GM12891 (cell line): ENCODE results near the gene ARMCX6.
"Not testable (repeated sequence)": the region's sequence is repeated elsewhere in the genome, so short reads cannot be mapped to it uniquely, and the experiment has no call there.

Source experiments
- DNase-seq: peaks from one replicate; pipeline ENCODE4 v3.0.0; 2011; ENCODE audit warnings: low spot score; ENCODE audit not compliant: insufficient read length
- FAIRE-seq: peaks from 2 replicates; lab custom pipeline; 2011; peaks lifted over from hg19 to GRCh38; lab: Jason Lieb, UNC
- PAX5 ChIP-seq: IDR thresholded peaks from 2 replicates; pipeline ENCODE4 v1.6.1; 2011; ENCODE audit warnings: low read length, moderate library complexity, mild to moderate bottlenecking; ENCODE audit not compliant: insufficient read depth, severe bottlenecking
- POLR2A ChIP-seq: IDR thresholded peaks from 2 replicates; pipeline ENCODE4 v1.6.1; 2011; ENCODE audit warnings: low read depth, low read length, control low read depth
- POLR2AphosphoS5 ChIP-seq: IDR thresholded peaks from 2 replicates; pipeline ENCODE4 v1.6.1; 2011; ENCODE audit warnings: low read depth, low read length, control low read depth
- POU2F2 ChIP-seq: IDR thresholded peaks from 2 replicates; pipeline ENCODE4 v1.6.1; 2011; ENCODE audit warnings: low read depth, mild to moderate bottlenecking, control low read depth, low read length, moderate library complexity
- SPI1 ChIP-seq: IDR thresholded peaks from 2 replicates; pipeline ENCODE4 v1.6.1; 2011; ENCODE audit warnings: low read depth, low read length, control low read depth
- TAF1 ChIP-seq: IDR thresholded peaks from 2 replicates; pipeline ENCODE4 v1.6.1; 2011; ENCODE audit warnings: low read depth, low read length, control low read depth

The ARMCX6 gene

DNA sequence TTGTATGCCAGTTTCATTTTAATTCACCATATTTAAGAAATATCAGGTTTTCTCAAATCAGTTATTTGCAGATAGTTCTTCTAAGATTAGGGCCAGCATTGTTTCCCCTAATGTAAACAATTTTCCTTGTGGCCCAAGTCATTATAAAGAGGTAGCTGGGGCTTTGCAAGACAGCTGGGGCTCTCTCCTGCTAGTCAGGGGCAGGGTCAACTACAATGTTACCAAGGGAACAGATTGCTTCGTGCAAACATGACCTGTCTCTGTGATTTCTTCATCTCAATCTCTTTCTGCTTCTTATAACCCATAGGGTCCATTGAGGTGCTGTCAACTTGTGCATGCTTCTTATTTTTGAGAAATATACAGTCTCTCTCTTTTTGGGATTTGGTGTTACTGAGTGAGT is 12.1 kb downstream of the ARMCX6 start:
- TF ChIP-seq PAX5 = no peak
- no peak for TF ChIP-seq SPI1
- no peak for TF ChIP-seq POU2F2
- no peak for TF ChIP-seq POLR2AphosphoS5
- TF ChIP-seq POLR2A = no peak
- no peak for TF ChIP-seq TAF1
- DNase-seq (no peak), FAIRE-seq (no peak)

DNA sequence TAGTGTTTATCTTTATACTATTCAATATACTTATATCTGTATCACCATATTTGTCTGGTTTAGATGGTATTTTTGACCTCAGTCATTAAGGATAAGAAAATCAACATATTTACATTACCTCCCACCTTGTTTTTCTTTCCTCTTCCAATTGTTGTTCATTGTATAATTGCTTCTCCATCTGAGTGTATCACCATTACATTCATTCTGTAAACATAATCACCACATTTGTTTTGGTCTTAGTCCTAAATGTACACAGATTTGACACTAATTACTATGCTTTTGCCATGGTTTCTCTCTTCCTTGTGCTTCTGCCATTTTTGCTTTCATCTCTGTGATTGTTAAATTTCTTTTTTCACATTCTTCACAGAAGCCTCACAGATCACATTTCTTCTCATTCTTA is 12.7 kb downstream of the ARMCX6 start:
- FAIRE-seq = no peak
- TF ChIP-seq POU2F2 (no peak), POLR2A (no peak), SPI1 (no peak), TAF1 (no peak), POLR2AphosphoS5 (no peak), PAX5 (no peak)
- no peak for DNase-seq

DNA sequence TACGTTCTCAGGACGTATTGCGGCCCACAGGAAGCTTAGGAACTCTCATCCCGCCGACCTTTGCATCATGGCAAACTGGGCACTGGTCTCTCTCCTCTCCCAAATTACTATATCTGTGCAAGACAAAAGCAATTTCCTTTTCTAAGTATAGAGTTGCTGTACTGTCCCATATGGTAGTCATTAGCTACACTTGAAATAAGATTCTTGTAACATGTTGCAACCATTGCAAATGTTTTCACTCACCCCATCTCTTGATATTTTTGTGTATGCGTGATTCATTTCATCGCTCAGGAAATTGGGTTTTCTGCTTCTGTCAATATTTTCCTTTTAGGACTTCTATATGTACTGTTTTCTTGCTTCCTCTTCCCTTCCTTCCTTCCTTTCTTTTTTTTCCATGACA is 15.7 kb downstream of the ARMCX6 start:
- TF ChIP-seq PAX5 (no peak), TAF1 (no peak), POLR2AphosphoS5 (no peak), POU2F2 (no peak), POLR2A (no peak), SPI1 (no peak)
- DNase-seq = no peak
- no peak for FAIRE-seq

DNA sequence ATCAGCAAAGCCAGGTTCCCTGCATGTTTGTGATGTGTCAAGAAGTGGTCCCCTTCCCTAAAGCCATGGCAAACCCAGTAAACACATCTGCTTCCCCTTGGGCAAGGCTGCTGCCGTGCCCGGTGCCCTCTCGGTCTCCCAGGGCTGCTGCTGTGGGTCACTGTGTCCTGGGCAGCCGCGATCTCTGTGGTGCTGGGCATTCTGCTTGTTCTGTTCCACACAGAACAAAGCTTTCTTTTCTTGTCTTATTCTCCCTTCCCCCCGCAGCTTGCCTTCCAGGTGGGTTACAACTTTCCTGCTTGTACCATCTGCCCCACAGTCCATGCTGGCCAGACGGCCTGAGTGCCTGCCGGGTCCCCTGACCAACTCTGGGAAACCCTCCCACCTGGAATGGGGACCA is 18.2 kb downstream of the ARMCX6 start:
- not testable (repeated sequence) for FAIRE-seq, DNase-seq

DNA sequence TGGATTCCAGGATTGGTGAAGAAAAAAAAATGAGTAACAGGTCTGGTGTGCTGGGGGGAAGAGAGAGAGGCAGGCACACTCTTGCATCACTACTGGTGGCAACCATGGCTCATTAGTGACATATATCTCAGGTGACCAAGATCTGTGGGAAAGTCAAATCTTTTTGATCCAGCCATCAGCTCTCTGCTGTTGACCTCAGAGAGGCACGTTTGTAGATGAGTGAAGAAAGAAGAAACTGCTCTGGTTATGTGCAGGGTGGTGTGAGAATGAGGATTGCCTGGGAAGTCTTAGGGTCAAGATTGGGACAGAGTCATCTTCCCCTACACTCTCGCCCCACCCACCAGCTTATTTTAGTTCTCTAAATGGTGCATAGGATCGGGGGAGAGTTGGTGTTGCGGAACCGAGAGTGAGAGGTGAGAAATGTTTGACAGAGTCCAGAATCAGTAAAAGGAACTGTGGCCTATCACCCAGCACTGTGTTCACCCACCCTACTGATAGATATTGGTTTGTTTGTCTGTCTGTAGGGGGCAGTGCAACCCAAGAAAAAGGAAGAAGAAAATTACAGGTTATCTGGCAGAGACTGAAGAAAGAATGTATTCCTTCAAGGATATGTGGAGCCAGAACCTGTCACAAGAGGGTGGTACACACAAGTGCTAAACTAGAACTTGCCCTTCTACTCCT is 21.9 kb downstream of the ARMCX6 start:
- FAIRE-seq = peak; percentile 89
- TF ChIP-seq SPI1 = peak; percentile 51; the same call in 1 of the 2 replicates
- no peak for TF ChIP-seq POU2F2
- DNase-seq = peak; percentile 32
